Loucy (cell line): ENCODE measurements around the gene RAB8B.

Source experiments
- CTCF ChIP-seq: fragments of 200-600 bp; sonication (generic); conservative IDR thresholded peaks from 2 replicates; pipeline ENCODE4 v1.5.1; 2014; ENCODE audit warnings: mild to moderate bottlenecking, antibody characterized with exemption, low read length
- EZH2phosphoT487 ChIP-seq: fragments of 200-600 bp; IDR thresholded peaks from 2 replicates; pipeline ENCODE4 v1.6.1; 2018; ENCODE audit warnings: antibody characterized with exemption, mild to moderate bottlenecking, moderate library complexity, borderline replicate concordance

DNA sequence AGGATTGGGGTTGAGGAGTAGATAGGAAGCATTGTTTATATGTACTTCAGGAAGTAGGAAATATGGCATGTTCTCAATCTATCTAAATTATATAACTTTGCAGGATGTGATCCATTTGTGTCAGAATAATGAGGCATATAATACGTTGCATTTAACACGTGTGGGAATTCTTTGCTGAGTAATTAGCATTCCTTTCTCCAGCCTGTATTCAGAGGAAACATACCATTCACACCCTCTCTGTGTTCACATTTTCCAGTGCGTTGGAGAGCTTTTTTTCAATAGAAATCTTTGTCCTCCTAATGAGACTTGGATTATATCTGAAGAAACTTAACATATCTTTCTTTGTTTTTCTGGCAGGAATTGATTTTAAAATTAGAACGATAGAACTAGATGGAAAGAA, 55.0 kb downstream of the RAB8B start:
- TF ChIP-seq CTCF, result no peak
- no peak for TF ChIP-seq EZH2phosphoT487
